ENCODE measurements around the gene APOBR.
"Not testable (repeated sequence)": the region's sequence is repeated elsewhere in the genome, so short reads cannot be mapped to it uniquely, and the experiment has no call there.

Gene APOBR

DNA sequence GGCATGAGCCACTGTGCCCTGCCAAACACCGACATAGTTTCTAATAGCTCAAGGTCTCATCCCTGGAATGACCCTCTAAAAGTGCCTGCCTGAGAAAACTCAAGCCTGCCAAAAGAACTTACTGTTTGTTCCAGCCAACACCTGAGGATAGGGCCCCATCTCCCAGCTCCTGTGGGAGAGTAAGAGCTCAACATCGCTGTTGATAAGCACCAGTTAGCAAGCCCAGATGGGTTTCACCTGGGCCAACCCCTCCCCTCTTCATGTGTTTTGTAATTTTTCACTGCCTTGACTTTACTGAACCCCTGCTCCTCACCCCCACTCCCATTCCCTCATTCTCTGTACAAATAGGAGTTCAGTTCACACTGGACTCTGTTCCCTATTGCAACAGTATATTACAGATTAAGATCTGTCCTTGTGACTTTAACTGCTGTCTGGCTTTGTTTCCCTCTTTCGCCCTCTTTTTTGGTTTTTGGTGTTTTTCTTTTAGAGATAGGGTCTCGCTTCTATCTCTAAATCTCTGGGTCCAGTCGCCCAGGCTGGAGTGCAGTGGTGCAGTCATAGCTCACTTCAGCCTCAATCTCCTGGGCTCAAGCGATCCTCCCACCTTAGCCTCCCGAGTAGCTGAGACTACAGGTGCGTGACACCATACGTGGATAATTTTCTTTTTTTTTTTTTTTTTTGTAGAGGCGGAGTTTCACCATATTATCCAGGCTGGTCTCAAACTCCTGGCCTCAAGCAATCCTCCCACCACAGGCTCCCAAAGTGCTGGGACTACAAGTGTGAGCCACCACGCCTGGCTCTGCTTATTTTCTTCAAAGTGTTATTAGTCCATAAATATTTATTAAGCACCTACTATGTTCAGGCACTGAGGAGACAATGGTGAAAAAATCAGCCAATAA, 32.0 kb downstream of the APOBR start:
- no peak for DNase-seq (ENCODE audit: low read depth)

DNA sequence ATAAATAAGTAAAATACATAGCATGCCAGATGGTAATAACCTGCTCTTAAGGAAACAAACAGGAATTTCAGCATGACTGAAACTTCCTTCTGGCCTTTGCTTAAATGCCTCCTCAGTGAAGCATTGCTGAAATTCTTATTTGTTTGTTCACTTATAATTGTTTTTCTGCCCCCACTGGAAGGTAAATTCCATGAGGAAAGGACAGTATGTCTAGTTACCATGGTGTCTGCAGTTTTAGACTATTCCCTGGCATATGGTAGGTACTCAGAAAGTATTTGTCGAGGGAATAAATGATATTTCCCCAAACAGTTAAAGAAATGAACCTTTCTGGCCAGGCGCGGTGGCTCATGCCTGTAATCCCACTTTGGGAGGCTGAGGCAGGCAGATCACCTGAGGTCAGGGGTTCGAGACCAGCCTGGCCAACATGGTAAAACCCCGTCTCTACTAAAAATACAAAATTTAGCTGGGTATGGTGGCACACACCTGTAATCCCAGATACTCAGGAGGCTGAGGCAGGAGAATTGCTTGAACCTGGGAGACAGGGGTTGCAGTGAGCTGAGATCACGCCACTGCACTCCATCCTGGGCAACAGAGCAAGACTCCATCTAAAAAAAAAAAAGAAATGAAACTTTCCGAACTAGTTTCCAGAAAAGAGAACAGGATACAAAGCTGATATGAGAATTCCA, 32.8 kb downstream of the APOBR start:
- DNase-seq (ENCODE audit: low read depth), result not testable (repeated sequence)

DNA sequence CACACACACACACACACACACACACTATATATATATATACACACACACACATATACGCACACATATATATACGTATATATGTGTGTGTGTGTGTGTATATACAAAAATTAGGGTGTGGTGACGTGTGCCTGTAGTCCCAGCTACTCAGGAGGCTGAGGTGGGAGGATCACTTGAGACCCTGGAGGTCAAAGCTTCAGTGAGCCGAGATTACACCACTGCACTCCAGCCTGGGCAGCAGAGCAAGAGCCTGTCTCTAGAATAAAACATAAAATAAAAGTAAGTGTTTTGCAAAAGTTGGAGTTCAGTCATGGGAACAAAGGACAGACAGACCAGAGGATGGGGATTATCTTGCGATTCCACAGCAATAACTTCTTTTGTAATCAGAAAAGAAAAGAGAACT, 33.5 kb downstream of the APOBR start:
- no peak for DNase-seq (ENCODE audit: low read depth)

DNA sequence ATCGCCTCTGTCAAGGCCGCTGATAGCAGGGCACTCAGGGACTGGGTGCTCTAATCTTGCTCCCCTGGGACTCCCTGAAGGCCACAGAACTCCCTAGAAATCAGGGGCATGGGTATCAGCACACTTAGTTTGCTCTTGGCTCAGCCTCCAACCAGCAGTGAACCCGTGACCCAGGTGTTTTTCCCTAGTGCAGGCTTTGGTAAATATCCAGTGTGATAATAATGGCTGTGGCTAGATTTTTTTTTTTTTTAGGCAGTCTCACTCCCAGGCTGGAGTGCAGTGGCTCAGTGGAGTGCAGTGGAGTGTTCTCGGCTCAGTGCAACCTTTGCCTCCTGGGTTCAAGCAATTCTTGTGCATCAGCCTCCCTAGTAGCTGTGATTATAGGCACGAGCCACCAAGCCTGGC, 34.0 kb downstream of the APOBR start:
- no peak for DNase-seq (ENCODE audit: low read depth)

DNA sequence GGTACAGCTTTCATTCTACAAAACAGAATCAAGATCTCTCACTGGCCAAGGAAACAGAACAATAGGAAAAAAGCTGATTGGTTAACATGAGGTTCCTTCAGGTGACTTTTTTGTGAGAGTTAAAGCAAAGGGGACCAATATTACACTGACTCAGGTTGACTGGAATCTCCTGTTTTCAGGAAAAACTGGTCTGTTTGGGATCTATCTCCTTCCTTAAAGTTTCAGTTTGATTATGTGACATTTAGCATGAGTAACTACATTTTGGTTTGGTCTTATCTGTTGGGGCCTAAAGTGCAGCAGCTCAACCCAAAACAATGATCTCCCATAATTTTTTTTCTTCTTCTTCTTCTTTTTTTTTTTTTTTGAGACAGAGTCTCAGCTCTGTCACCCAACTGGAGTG, 34.7 kb downstream of the APOBR start:
- no peak for DNase-seq (ENCODE audit: low read depth)

DNA sequence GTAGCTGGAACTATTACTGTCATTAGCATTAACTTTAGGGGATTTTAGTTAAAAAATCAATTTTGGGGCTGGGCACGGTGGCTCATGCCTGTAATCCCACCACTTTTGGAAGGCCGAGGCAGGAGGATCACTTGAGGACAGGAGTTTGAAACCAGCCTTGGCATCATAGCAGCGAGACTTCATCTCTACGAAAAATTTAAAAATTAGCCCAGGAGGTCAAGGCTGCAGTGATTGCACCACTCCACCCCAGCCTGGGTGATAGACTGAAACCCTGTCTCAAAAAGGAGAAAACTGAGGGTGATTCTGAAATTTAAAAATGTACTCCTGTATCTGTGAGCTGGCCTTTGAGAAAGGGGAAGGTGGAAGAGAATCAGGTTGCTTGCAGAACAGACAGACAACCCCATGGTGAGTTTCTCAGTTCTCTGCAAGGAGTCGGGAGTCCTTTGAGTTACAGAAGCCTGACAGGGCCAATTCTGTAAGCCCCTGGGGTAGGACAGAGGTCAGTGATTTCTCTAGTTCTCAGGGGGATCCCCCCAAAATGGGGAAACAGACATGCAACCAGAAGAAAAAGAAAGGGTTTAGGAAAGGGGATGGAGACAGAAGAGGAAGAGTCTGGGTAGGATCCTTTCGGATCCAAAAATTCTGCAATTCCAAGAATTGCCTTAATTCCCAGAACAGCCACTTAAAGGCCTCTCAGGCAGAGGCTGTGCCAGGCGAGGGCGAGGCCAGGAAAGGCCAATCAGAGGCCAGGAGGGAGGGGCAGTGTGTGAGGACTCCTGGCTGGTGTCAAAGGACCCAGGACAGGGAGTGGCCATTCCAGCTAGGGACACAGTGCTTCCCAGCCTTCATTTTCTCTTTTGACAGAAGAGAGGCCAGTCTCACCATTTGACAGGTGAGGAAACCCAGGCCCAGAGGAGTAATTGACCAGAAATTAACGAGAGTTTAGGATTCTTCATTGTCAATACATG, 37.6 kb downstream of the APOBR start:
- no peak for DNase-seq (ENCODE audit: low read depth)

DNA sequence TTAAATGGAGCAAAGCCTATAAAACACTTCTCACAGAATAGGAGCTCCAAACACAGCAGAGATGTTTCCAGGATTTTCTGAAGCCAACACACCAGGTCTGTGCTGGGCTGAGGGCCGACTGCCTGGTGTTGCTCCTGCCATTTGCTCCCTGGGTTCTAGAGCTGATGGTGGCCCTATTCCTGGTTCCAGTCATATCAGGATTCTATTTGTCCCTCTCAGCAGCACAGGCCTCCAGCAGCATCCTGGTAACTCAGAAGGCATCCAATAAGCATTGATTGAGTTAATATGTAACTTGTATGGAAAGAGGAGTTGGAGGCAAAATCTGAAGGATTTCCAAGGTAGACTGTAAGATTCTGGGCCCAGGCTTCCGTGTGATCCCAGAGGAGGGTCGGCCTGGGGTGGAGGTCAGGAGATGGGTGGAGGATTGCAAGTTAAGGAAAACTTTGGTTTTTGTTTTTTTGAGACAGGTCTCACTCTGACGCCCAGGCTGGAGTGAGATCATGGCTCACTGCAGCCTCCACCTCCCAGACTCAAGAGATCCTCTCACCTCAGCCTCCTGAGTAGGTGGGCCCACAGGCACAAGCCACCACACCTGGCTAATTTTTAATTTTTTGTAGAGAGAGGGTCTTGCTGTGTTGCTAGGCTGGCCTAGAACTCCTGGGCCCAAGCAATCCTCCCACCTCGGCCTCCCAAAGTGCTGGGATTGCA, 38.7 kb downstream of the APOBR start:
- DNase-seq (ENCODE audit: low read depth), result no peak

DNA sequence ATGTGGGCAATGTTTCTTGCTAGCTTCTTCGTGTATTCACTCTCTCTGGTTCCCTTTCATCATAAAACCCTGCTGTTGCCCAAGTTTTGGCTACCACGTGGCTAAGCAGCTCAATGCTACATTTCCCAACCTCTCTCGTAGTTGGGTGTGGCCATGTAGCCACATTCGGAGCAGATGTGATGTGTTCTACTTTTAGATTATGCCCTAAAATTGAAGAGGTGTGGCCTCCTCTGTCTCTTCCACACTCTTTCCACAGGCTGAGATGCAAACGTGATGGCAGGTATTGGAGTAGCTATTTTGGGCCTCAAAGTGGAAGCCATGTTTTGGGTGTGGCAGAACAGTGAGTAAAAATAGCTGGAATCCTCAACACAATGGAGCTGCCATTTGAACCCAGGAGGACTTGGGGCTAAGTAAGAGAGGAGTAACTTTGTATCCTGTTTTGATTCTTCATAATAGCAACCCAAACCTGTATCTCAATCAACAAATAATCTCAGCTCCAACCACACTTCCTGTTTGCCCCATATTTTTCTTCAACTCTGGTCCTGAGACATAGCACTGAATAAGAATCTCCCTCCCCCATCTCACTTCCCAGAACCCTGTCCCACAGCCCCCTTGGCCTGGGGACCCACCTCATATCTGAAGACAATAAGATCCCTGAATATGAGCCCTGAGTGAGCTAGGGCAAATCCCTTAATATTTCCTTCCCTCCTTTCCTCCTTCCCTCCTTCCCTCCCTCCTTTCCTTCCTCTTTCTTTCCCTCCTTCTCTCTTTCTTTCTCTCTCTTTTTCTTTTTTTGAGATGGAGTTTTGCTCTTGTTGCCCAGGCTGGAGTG, 40.3 kb downstream of the APOBR start:
- no peak for DNase-seq (ENCODE audit: low read depth)

DNA sequence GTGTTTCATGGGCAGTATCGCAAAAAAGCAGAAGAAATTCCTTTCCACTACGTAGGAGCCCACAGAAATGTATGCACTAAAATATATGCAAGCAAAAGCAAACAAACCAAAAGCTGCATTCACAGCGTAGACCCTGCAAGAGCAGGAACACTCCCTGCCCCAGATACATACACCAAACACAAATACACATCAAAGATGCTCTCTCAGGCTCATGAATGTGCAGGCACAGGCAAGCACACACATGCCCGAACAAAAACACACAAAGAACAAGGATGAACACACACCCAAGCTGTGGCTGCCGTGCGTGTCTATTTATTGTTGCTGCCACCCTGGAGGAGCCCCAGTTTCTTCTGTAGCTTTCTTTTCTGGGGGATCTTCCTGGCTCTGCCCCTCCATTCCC, 42.6 kb downstream of the APOBR start:
- DNase-seq (ENCODE audit: low read depth), result no peak

DNA sequence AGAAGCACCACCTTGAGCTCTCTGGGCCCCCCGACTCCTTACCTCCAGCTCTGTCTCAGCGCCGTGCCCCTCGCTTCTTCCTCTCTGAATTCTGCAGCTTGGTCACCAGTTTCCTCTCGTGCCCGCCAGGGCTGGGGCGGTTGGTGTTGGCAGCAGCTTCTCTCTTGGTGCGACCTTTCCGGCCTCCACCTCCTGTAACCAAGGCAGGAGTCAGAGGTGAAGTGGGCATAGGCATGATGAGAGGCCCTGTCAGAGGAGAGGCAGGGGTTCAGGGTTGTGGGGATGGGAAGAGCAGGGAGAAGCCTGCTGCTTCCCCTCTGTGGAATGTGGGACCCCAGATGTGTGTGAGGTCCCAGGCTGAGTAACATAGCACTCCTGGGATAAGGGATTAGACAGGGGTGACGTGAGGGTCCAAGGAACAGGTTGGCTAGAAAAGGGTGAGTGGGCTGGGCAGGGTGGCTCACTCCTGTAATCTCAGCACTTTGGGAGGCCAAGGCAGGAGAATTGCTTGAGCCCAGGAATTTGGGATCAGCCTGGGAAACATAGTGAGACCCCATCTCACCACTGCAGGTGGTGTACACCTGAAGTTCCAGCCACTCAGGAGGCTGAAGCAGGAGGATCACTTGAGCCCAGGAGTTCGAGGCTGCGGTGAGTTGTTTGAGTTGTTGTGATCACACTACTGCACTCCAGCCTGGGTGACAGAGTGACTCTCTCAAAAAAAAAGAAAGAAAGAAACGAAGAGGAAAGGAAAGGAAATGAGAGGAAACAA, 43.7 kb downstream of the APOBR start:
- no peak for DNase-seq (ENCODE audit: low read depth)

DNA sequence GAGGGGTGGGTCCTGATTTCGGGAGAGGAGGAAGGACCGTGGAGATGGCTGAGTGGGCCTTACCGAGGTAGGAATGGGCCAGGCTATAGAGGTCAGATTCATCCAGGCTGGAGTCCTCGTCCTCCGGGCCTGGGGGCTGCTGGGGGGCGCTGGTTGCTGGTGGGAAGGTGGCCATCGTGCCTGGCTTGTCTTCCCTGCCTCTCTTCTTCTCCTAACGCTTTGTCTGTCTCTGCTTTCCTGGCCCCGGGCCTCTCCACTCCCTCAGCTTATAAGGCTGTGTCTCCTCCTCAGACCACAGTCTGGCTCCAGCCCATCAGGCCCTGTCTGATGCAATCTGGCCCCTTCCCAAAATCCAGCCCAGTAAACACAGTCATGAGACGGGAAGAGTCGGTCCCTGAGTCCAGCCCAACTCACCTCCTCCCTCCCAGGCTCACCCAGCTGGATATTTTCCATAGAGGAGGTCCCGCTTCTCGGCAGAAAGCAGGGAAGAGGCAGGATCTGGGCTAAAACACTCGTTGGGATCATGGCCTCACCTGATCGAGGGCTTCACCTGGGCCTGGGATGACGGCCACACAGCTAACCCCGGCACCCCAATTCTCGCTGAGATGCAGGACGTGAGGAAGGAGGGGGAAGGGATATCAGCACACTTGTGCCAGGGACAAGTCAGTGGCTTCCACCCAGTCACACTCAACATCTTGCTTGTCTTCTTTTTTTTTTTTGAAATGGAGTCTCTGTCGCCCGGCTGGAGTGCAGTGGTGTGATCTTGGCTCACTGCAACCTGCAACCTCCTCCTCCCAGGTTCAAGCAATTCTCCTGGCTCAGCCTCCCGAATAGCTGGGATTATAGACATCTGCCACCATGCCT, 44.5 kb downstream of the APOBR start, which contains the start of gene NUPR1:
NUPR1 (minus strand) TSS at position 242 of the 864 bp plus-strand sequence; CDS start at position 175, 67 bp downstream.
- DNase-seq (ENCODE audit: low read depth), result peak; percentile 65

DNA sequence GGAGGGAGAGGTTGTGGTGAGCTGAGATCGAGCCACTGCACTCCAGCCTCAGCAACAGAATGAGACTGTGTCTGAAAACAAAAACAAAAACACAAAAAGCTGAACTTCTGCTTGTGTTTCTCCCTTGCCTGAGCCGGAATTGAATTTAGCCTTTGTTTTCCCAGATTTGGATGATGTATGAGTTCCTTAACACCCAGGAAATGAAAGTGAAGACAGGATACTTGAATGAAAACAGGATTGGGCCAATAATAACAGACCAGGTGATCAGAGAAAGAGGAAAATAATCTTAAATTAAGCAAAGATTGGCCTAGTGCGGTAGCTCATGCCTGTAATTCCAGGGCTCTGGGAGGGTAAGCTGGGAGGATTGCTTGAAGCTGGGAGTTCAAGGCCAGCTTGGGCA, 45.9 kb downstream of the APOBR start:
- DNase-seq (ENCODE audit: low read depth), result no peak

DNA sequence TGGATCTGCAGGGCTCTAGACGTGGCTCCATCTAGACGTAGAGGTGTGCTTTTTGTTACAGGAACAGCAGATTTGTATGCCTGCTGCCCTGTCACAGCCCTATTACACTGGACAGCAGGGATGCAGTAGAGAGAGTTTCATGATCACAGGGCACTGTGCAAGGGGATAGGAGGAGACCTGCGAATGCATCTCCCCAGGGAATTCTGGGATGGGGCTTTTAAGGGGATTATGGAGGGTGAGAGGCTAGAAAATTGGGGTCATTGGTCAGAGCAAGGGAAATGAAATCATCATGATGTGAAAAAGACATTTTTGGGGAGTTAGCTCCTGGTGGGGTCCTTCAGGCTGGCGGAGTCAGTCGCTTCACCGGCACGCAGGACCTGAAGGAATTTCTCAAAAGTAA, 48.2 kb downstream of the APOBR start:
- DNase-seq (ENCODE audit: low read depth), result no peak

DNA sequence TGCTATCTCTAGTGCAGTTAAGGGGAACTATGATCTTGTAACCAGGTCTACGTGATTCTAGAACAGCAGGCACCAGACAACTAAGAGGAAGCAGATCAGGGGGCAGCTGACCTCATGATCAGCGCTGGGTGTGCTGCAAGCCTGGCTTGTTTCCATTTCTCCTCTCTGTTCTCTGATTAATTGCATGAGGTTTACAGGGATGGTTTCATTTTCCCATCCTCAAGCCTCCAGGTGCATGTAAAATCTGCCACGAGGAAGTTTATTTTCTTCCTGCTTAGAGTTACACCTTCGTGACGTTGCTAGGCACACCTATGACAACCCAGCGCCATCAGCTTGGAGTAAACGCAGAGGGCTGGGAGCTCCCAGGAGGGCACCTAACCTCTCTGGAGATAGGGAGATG, 48.6 kb downstream of the APOBR start:
- no peak for DNase-seq (ENCODE audit: low read depth)

DNA sequence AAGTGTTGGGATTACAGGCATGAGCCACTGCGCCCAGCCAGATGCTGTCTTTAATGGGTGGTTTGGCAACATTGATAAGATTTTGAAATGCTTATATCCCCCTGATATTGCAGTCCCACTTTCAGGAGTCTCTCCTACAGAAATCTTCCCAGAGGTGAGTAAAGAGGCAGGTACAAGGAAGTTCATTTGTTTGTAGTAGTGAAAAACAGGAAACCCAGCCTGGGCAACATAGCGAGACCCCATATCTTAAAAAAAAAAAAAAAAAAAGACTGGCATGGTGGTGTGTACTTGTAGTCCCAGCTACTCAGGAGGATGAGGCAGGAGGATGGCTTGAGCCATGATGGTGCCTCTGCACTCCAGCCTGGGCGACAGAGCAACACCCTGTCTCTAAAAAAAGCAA, 50.6 kb downstream of the APOBR start:
- DNase-seq (ENCODE audit: low read depth), result no peak

DNA sequence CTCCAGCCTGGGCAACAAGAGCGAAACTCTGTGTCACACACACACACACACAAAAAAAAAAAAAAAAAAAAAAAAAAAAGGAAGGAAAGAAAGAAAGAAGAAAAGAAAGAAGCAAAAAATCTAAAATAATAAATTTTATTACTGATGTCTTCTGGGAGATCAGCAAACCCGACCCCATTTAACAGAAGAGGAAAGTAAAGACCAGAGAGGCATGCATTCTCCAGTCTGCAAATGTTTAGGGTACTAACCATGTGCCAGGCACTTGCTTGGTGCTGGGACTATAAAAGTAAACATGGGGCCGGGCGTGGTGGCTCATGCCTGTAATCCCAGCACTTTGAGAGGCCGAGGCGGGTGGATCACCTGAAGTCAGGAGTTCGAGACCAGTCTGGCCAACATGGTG, 51.5 kb downstream of the APOBR start:
- not testable (repeated sequence) for DNase-seq (ENCODE audit: low read depth)

DNA sequence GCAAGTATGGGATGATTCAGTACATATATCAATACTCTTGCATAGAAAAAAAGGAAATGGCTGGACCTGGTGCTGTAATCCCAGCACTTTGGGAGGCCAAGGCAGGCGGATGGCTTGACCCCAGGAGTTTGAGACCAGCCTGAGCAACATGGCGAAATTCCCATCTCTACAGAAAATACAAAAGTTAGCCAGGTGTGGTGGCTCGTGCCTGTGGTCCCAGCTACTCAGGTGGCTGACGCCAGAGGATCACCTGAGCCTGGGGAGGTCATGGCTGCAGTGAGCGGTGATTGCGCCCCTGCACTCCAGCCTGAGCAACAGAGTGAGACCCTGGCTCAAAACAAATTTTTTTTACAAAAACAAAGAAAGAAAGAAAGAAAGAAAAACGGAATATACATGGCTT, 52.2 kb downstream of the APOBR start:
- no peak for DNase-seq (ENCODE audit: low read depth)

DNA sequence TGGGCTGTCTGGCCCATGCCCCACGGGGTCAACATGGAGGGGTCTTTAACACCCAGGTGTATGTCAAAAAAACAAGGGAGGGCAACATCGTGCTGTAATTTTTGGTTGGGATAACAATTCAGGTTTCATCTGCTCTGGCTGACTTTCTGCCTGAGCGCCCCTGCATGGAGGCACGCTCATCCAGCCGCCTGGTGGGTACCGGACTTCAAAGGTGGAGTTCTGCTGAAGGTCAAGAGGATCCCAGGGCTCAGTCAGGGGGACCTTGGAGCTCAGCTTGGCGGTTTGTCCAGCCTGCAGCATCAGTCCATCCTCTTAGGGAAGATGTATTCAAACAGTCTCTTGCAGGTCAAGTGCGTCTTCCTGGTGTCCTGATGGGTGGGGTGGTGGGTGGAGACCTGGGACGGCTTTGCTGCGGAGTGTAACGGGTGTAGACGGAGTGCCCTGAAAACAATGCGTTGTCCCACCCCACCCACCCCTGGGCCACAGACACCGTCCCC, 53.9 kb downstream of the APOBR start:
- DNase-seq (ENCODE audit: low read depth), result no peak

Data from HS-27A (cell line).